Coronary artery (tissue), 2 donors: Measurements from ENCODE around the gene CHKB.
"Not testable (repeated sequence)": the region's sequence is repeated elsewhere in the genome, so short reads cannot be mapped to it uniquely, and the experiment has no call there.

Experiments used
- DNase-seq: peaks from one replicate; pipeline ENCODE4 v3.0.0-alpha.2; 2017; ENCODE audit warnings: low spot score
- H3K27ac ChIP-seq, 2 donors: fragments of 200-600 bp; sonication (generic); one replicate each; pipeline ENCODE4 v1.5.1; 2016 to 2019
- H3K4me3 ChIP-seq: fragments of 200-600 bp; sonication (generic); 2 replicates; pipeline ENCODE4 v1.5.1; 2016; ENCODE audit warnings: mild to moderate bottlenecking, moderate library complexity
- CTCF ChIP-seq: fragments of 200-600 bp; sonication (generic); IDR thresholded peaks from one replicate; pipeline ENCODE4 v1.5.1; 2019; ENCODE audit warnings: antibody characterized with exemption

Gene CHKB

GRCh38 chr22:50540381-50540780 is 42.3 kb downstream of the CHKB start:
- no peak for TF ChIP-seq CTCF
- H3K4me3 ChIP-seq, result no peak overlapping the region
- DNase-seq, result no peak
- peak overlapping the region in 1 of 2 donors; percentile 67 for H3K27ac ChIP-seq

GRCh38 chr22:50537765-50538164 is 44.9 kb downstream of the CHKB start:
- DNase-seq, result no peak
- no peak overlapping the region for H3K4me3 ChIP-seq
- TF ChIP-seq CTCF, result no peak
- H3K27ac ChIP-seq, result peak overlapping the region in 1 of 2 donors; percentile 79

- H3K27ac ChIP-seq, result no peak overlapping the region
- H3K4me3 ChIP-seq, result no peak overlapping the region
- DNase-seq, result no peak
- no peak for TF ChIP-seq CTCF
These were observed 46.4 kb downstream of the CHKB start for GRCh38 chr22:50536226-50536625.

GRCh38 chr22:50535113-50535512 is 47.5 kb downstream of the CHKB start:
- DNase-seq, result no peak
- TF ChIP-seq CTCF, result no peak
- Histone ChIP-seq H3K4me3 (no peak overlapping the region), H3K27ac (no peak overlapping the region)

- peak overlapping the region in 1 of 2 donors; percentile 51 for H3K27ac ChIP-seq
- H3K4me3 ChIP-seq, DNase-seq: not testable (repeated sequence)
These were observed 48.6 kb downstream of the CHKB start for GRCh38 chr22:50533856-50534711.

- DNase-seq, result no peak
- peak overlapping the region; percentile 83 for H3K4me3 ChIP-seq
- H3K27ac ChIP-seq, result peak overlapping the region in 1 of 2 donors; percentile 98
- TF ChIP-seq CTCF, result no peak
These were observed 49.5 kb downstream of the CHKB start for GRCh38 chr22:50532824-50533796.

GRCh38 chr22:50531962-50532674 is 50.5 kb downstream of the CHKB start:
- peak; percentile 86 for DNase-seq
- peak overlapping the region; percentile 66 to 98 for H3K27ac ChIP-seq
- peak overlapping the region; percentile 83 for H3K4me3 ChIP-seq
- no peak for TF ChIP-seq CTCF
